Large intestine (tissue), 3 donors: ENCODE measurements around the gene SLC6A6. TPM values are rescaled to one million over a fixed set of nuclear protein-coding genes. Genes with fewer than 3 reads are reported as not detected.
"Not testable (repeated sequence)": the region's sequence is repeated elsewhere in the genome, so short reads cannot be mapped to it uniquely, and the experiment has no call there.

Experiments used
- DNase-seq, 2 donors: peaks; one replicate each; pipeline versions ENCODE4 v3.0.0 to v3.0.0-alpha.2; 2013
- H3K27ac ChIP-seq: one replicate; pipeline ENCODE4 v1.5.1; 2013; ENCODE audit warnings: low read length
- H3K27me3 ChIP-seq: 2 replicates; pipeline ENCODE4 v1.6.1; 2013; ENCODE audit warnings: low read length; ENCODE audit not compliant: control insufficient read depth, insufficient read depth
- H3K36me3 ChIP-seq: 2 replicates; pipeline ENCODE4 v1.6.1; 2013; ENCODE audit warnings: low read length; ENCODE audit not compliant: control insufficient read depth, insufficient read depth
- H3K4me1 ChIP-seq: one replicate; pipeline ENCODE4 v1.6.1; 2013; ENCODE audit warnings: low read length; ENCODE audit not compliant: control insufficient read depth, insufficient read depth
- H3K4me3 ChIP-seq: one replicate; pipeline ENCODE4 v1.5.1; 2013; ENCODE audit warnings: low read length
- H3K9me3 ChIP-seq: one replicate; pipeline ENCODE4 v1.6.1; 2013; ENCODE audit warnings: mild to moderate bottlenecking, low read depth, low read length, moderate library complexity; ENCODE audit not compliant: control insufficient read depth
- WGBS: methylation state at CpG from one replicate; pipeline ENCODE4 v1.1.5; 2013; ENCODE audit warnings: low lambda C conversion rate; ENCODE audit not compliant: insufficient coverage; 5-methylcytosine and 5-hydroxymethylcytosine counted together
- polyA plus RNA-seq: library from polyadenylated mRNA; unstranded; fragments of 120-200 nt; gene quantifications from one replicate; pipeline ENCODE4 v1.2.1, GENCODE V29; 2013

The SLC6A6 gene
- polyA plus RNA-seq, 1 donor = 16.4 TPM

GRCh38 chr3:14434498-14435151 lies 32.2 kb downstream of the SLC6A6 start:
- H3K9me3 ChIP-seq = no peaks in the 10 kb centered on the region
- H3K27ac ChIP-seq = no peak overlapping the region
- no peaks in the 10 kb centered on the region for H3K27me3 ChIP-seq
- WGBS = no CpG with 5 or more reads among the region's 12 CpGs
- H3K36me3 ChIP-seq = peaks cover 7% of the 10 kb centered on the region
- H3K4me1 ChIP-seq = peaks cover 58% of the 10 kb centered on the region
- DNase-seq = no peak
- no peak overlapping the region for H3K4me3 ChIP-seq

- Histone ChIP-seq H3K4me3 (no peak overlapping the region), H3K36me3 (peaks cover 7% of the 10 kb centered on the region), H3K27ac (no peak overlapping the region), H3K9me3 (no peaks in the 10 kb centered on the region), H3K4me1 (peaks cover 60% of the 10 kb centered on the region), H3K27me3 (no peaks in the 10 kb centered on the region)
- DNase-seq = no peak
- no CpG with 5 or more reads among the region's 18 CpGs for WGBS
Measured at GRCh38 chr3:14435175-14436014, 33.0 kb downstream of the SLC6A6 start.

GRCh38 chr3:14436954-14437281 lies 34.5 kb downstream of the SLC6A6 start:
- no peak overlapping the region for H3K27ac ChIP-seq

GRCh38 chr3:14437705-14438104 lies 35.3 kb downstream of the SLC6A6 start:
- 100% methylated on average over 1 of the region's 8 CpGs for WGBS
- peaks cover 38% of the 10 kb centered on the region for H3K4me1 ChIP-seq
- H3K4me3 ChIP-seq = not testable (repeated sequence)

More at GRCh38 chr3:14436954-14437281, 34.5 kb downstream of the SLC6A6 start:
- peaks cover 5% of the 10 kb centered on the region for H3K36me3 ChIP-seq
- no peaks in the 10 kb centered on the region for H3K27me3 ChIP-seq
- H3K4me1 ChIP-seq = peaks cover 46% of the 10 kb centered on the region
- no peak for DNase-seq
- H3K4me3 ChIP-seq = no peak overlapping the region
- no peaks in the 10 kb centered on the region for H3K9me3 ChIP-seq

GRCh38 chr3:14438262-14438661 lies 35.9 kb downstream of the SLC6A6 start:
- Histone ChIP-seq H3K36me3 (no peaks in the 10 kb centered on the region), H3K27ac (no peak overlapping the region), H3K4me1 (peaks cover 32% of the 10 kb centered on the region), H3K27me3 (no peaks in the 10 kb centered on the region), H3K9me3 (no peaks in the 10 kb centered on the region), H3K4me3 (no peak overlapping the region)
- no CpG with 5 or more reads among the region's 3 CpGs for WGBS
- DNase-seq = no peak

More at GRCh38 chr3:14437705-14438104, 35.3 kb downstream of the SLC6A6 start:
- H3K27ac ChIP-seq, H3K9me3 ChIP-seq, DNase-seq, H3K36me3 ChIP-seq, H3K27me3 ChIP-seq: not testable (repeated sequence)

GRCh38 chr3:14438929-14439328 lies 36.5 kb downstream of the SLC6A6 start:
- Histone ChIP-seq H3K27ac (no peak overlapping the region), H3K4me3 (no peak overlapping the region), H3K27me3 (no peaks in the 10 kb centered on the region), H3K4me1 (peaks cover 27% of the 10 kb centered on the region), H3K36me3 (peaks cover 4% of the 10 kb centered on the region), H3K9me3 (no peaks in the 10 kb centered on the region)
- DNase-seq = no peak
- no CpG with 5 or more reads among the region's 6 CpGs for WGBS

GRCh38 chr3:14439501-14440167 lies 37.2 kb downstream of the SLC6A6 start:
- no peaks in the 10 kb centered on the region for H3K27me3 ChIP-seq
- peak in 1 of 2 donors; percentile 67 for DNase-seq
- H3K27ac ChIP-seq = peak overlapping the region; percentile 18
- WGBS = no CpG with 5 or more reads among the region's 13 CpGs
- H3K36me3 ChIP-seq = peaks cover 9% of the 10 kb centered on the region
- peaks cover 25% of the 10 kb centered on the region for H3K4me1 ChIP-seq
- no peaks in the 10 kb centered on the region for H3K9me3 ChIP-seq
- H3K4me3 ChIP-seq = no peak overlapping the region

GRCh38 chr3:14440168-14440518 lies 37.7 kb downstream of the SLC6A6 start:
- Histone ChIP-seq H3K27me3 (no peaks in the 10 kb centered on the region), H3K9me3 (no peaks in the 10 kb centered on the region), H3K4me1 (peaks cover 25% of the 10 kb centered on the region), H3K27ac (no peak overlapping the region), H3K36me3 (peaks cover 9% of the 10 kb centered on the region), H3K4me3 (no peak overlapping the region)
- WGBS = no CpG with 5 or more reads among the region's 3 CpGs
- no peak for DNase-seq

GRCh38 chr3:14440531-14441239 lies 38.3 kb downstream of the SLC6A6 start:
- Histone ChIP-seq H3K9me3 (no peaks in the 10 kb centered on the region), H3K36me3 (peaks cover 13% of the 10 kb centered on the region), H3K4me3 (no peak overlapping the region), H3K27me3 (no peaks in the 10 kb centered on the region), H3K4me1 (peaks cover 25% of the 10 kb centered on the region), H3K27ac (peak overlapping the region; percentile 14)
- WGBS = no CpG with 5 or more reads among the region's 11 CpGs
- no peak for DNase-seq

- Histone ChIP-seq H3K36me3 (peaks cover 20% of the 10 kb centered on the region), H3K27me3 (no peaks in the 10 kb centered on the region), H3K4me1 (peaks cover 22% of the 10 kb centered on the region), H3K27ac (peak overlapping the region; percentile 14), H3K4me3 (no peak overlapping the region), H3K9me3 (no peaks in the 10 kb centered on the region)
- no peak for DNase-seq
- WGBS = no CpG with 5 or more reads among the region's 18 CpGs
Measured at GRCh38 chr3:14441240-14441919, 39.0 kb downstream of the SLC6A6 start.
